GM19023 (cell line): ENCODE measurements around the gene CYP3A5.
"Not testable (repeated sequence)": the region's sequence is repeated elsewhere in the genome, so short reads cannot be mapped to it uniquely, and the experiment has no call there.

Experiments used
- ATAC-seq: cut with Tn5 transposase; IDR thresholded peaks from one replicate; pipeline ENCODE4 v1.9.1; 2021; ENCODE audit warnings: mild to moderate bottlenecking, moderate library complexity; ENCODE audit not compliant: unreplicated experiment

CYP3A5 gene

DNA sequence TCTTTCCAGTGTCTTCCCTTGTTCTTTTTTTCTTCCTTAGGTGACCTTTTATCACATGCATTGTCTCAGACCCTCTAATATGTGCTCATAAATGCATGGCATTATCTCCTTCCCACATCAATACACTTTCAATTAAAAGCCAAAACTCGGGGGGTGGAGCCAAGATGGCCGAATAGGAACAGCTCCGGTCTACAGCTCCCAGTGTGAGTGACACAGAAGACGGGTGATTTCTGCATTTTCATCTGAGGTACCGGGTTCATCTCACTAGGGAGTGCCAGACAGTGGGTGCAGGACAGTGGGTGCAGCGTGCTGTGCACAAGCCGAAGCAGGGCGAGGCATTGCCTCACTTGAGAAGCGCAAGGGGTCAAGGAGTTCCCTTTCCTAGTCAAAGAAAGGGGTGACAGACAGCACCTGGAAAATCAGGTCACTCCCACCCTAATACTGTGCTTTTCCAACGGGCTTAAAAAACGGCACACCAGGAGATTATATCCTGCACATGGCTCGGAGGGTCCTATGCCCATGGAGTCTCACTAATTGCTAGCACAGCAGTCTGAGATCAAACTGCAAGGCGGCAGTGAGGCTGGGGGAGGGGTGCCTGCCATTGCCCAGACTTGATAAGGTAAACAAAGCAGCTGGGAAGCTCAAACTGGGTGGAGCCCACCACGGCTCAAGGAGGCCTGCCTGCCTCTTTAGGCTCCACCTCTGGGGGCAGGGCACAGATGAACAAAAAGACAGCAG, 6.2 kb upstream of the CYP3A5 start:
- ATAC-seq, result not testable (repeated sequence)

DNA sequence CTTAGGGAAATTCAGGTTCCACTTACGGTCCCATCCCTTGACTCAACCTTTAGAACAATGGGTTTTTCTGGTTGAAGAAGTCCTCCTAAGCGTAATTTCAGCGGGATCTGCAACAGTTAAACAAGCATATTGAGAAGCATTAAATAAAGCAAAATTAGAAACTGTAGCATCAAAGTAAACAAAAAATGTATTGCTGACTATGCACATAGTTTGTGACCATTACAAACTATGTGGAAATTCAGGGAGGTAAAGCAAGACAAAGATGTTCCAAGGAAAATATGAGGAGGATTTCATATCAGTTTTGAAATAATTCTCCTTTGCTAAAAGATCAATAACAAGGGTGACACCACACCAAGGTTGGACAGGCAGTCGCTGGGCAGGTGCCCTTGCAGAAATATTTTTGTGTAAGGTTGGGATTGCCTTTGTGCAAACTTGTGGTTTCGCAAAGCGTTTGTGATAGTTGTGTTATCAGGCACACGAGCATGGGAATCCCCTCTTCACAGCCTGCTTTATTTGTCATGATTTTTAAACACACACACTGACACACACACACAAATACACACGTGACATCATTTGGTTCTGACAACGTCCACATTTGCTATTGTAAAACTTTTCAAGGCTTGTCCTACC, 5.4 kb upstream of the CYP3A5 start:
- ATAC-seq, result no peak

DNA sequence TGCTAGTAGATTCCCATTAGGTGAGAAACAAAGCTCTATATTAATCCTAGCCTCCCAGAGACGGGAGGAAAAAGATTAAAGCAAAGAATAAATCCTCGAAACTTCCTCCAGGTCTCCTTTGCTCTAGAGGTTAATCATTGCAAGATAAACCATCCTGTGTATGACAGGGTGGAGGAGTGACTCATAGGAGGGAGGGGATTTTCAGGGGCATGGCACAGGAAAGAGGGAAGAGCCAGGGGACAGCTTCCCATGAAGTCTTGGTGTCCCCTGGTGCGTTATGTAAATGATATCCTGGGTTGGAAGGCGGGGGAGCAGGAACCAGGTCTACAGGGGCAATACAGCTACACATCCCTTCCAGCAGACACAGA, 780 bp downstream of the CYP3A5 start:
- ATAC-seq, result no peak

DNA sequence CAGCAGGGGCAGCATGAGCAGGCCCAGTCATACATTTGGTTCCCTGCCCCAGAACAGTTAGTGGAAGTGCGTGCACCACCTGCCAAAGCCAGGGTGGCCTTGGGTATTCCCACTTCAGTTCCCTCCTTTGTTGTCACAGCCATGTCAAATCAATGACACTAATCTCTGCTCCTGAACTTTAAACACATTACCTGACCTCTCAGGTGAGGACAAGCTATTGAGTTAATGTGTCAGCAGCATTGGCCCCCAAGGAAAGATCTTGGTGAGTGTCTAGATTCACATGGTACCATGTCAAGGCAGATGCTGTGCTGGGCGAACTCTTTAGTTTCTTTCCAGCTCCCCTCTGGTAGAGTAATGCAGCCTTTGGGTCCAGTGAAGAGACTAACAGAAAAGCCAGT, 2.1 kb downstream of the CYP3A5 start:
- no peak for ATAC-seq

DNA sequence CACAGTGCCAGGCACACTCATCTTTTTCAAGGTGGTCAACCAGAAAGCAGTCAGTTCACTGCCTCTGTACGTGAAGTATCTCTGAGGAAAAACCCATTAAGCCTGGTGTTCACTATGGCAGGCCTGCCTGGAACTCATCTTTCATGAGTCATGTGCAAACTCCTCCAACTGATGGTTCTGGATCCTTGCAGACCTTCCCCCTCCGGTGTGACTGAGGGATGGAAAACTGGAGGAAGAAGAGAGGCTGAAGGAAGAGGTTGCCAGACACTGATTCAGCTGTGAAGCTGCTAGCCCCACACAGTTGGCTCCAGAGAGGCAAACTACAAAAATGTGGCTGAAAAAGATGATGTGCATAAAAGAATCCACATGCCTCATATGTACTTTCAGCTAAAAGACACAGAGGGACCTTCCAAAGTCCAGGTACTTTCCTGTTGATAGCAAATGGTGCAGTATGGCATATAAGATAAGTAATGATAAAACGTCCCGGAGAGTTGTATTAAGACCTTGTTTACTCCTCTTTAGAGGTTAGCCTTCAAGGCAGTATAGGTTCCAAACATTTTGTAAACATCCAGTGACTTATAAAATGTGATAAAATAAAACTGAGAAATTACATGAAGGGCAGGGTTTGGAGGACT, 2.7 kb downstream of the CYP3A5 start:
- no peak for ATAC-seq

DNA sequence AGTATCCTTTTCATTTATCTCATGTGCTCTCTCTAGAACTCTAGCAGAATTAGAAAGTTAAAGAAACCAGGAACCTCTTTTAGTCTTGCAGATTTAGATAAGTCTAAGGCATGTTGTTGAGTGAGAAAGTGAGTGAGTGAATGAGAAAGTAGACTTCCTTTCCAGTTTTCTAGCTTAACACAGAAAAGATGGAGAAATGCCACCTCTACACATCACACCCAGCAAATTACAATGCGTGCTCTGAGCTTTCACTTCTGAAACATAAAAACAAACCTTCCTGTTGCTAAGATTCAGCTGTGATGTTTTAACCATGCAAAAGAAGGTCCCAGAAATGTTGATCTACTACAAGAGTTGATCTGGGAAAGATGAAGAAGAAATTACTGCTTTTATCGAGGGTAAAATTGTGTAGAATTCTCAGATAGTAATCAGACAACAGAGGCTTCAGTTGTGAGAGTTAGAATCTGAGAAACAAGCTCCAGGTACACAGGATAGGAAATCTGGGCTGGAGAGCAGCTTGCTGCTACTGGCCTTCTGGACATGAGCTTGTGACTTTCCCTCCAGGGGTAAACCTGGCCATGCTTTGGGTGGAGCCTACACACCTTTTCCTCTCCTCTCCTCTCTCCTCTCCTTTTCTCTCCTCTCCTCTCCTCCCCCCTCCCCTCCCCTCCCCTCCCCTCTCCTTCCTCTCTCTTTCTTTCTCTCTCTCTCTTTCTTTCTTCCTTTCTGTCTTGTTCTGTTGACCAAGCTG, 4.6 kb downstream of the CYP3A5 start:
- ATAC-seq, result no peak

DNA sequence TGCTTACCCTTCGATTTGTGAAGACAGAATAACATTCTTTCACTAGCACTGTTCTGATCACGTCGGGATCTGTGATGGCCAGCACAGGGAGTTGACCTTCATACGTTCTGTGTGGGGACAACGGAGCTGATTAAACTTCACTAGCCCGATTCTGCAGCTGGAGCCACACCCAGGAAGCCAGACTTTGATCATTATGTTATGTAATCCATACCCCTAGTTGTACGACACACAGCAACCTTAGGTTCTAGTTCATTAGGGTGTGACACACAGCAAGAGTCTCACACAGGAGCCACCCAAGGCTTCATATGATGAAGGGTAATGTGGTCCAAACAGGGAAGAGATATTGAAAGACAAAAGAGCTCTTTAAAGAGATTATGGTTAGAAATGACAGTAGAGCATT, 7.2 kb downstream of the CYP3A5 start:
- no peak for ATAC-seq

DNA sequence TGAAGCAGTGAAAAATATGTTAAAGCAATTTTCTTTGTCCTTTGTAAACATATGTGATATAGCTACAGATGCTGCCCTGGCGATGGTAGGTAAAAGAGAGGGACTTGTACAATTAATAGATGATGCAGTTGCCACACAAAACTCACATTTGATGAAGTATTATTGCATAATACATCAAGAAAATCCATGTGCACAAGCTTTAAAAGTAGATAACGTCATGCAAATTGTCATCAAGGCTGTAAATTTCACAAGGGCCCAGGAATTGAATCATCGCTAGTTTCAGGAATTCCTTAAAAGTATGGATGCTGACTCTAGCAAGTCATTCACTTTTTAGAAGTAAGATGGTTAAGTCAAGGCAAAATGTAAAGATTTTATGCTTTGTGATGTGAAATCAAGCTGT, 10.0 kb downstream of the CYP3A5 start:
- no peak for ATAC-seq

DNA sequence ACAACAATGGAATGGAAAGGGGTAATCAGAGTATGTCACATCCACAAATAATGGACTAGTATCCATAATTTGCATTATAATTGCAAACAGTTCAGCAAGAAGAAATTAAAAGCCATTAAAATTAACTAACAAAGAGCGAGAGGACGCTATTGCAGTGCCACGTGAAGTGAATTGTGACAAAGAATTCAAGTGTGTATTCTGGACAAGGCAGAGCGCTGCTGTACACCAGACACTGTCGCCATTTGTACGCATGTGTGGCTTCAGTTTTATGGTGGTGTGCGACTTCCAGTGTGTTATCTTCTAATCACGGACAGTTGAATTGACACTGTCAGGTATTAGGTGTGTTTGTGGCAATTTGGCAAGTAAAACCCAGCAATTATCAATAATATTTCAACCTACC, 11.3 kb downstream of the CYP3A5 start:
- no peak for ATAC-seq

DNA sequence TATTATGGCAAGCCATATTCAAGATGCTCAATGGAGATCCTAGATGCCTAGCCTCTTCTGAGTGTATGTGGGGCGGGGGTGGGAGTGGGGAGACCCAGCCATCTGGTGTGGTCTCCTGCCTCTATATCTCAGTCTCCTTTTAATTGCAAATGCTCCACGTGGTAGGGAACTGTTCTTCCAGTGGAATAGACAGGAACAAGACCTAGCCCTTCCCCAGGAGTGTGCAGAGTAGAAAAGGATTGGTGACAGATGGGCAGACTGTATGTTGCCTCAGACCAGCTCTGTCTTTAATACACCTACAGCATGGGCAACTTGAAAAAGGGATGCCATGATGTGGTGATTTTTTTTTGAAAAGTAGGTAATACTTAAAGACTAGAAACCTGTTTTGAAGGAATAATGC, 12.6 kb downstream of the CYP3A5 start:
- ATAC-seq, result no peak

DNA sequence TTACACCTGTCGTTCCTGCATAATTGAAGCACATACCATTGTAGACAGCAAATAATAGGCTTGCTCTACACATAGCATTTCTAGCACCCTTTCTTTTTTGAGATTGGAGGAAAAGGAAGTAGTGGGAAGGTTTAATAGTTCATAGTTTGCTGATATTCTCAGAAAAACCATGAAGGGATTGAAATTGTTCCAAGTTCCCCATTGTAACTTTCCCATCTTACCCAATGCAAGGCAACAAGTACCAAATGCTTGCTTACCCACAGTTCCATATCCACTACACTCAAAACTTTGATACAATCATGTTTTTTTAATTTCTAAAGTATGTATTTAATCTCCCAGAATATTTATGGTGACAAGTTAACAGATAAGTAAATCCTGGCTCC, 13.8 kb downstream of the CYP3A5 start:
- no peak for ATAC-seq

DNA sequence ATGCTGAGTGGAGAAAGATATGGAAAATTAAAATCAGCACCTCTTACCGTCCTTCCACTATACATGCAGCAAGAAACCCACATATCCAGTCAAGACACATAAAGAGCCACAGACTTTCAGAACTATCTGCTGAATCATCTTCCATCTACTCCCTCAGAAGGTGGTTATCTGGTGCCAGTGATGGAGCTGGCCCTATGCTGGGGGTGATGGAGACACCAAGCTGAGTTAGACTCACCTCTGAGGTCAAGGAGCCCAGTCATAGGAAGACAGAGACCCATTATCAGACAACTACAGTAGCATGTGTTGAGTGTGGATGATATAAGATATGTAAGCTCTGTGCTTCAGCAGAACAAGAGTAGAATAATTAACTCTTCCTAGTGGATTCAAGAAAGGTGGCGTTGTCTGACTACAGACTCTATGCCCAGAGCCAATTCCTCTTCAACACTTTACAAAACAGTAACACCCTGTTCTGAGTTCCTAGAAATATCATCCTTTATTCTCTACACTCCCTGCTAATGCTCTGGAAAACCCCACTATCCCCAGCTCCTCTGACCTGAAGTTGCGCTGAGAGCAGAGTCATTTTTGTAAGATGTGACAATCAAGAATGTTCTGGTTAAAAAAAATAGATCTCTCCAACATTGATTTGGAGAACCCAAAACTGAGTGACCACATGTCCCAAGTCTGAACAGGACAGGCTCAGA, 14.3 kb downstream of the CYP3A5 start:
- no peak for ATAC-seq

DNA sequence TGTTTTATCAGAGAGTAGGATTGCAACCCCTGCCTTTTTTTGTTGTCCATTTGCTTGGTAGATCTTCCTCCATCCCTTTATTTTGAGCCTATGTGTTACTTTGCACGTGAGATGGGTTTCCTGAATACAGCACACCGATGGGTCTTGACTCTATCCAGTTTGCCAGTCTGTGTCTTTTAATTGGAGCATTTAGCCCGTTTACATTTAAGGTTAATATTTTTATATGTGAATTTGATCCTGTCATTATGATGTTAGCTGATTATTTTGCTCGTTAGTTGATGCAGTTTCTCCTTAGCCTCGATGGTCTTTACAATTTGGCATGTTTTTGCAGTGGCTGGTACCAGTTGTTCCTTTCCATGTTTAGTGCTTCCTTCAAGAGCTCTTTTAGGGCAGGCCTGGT, 21.9 kb downstream of the CYP3A5 start:
- ATAC-seq, result not testable (repeated sequence)

DNA sequence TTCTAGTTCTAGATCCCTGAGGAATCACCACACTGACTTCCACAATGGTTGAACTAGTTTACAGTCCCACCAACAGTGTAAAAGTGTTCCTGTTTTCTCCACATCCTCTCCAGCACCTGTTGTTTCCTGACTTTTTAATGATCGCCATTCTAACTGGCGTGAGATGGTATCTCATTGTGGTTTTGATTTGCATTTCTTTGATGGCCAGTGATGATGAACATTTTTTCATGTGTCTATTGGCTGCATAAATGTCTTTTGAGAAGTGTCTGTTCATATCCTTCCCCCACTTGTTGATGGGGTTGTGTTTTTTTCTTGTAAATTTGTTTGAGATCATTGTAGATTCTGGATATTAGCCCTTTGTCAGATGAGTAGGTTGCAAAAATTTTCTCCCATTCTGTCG, 25.2 kb downstream of the CYP3A5 start:
- ATAC-seq, result not testable (repeated sequence)

DNA sequence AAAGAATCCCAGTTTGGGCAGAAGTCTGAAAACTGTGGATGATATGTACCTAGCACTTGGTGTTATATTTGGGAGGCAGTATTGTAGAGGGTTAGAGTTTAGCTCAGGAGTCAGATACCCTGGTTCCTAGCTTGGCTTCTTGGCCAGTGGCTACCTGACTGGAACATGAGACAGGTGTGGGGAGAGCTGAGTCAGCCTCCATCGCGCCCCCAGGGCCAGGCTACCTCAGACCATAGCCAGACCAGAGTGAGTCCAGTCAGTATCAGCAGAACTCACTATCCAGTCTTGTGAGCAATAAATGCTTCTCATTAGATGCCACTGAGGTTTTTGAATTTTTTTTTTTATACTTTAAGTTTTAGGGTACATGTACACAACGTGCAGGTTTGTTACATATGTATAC, 26.0 kb downstream of the CYP3A5 start:
- no peak for ATAC-seq

DNA sequence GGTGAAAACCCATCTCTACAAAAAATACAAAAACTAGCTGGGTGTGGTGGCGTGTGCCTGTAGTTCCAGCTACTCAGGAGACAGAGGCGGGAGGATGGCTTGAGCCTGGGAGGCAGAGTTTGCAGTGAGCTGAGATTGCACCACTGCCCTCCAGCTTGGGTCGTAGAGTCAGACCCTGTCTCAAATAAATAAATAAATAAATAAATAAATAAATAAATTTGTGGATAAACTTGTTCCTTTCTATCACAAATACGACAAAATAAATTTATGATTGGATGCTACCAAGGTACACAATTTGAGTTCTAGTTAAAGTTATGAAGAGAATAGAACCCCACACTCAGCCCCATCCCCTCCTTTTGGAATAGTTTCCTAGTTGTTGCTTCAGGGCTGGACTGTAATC, 26.5 kb downstream of the CYP3A5 start:
- ATAC-seq, result not testable (repeated sequence)

DNA sequence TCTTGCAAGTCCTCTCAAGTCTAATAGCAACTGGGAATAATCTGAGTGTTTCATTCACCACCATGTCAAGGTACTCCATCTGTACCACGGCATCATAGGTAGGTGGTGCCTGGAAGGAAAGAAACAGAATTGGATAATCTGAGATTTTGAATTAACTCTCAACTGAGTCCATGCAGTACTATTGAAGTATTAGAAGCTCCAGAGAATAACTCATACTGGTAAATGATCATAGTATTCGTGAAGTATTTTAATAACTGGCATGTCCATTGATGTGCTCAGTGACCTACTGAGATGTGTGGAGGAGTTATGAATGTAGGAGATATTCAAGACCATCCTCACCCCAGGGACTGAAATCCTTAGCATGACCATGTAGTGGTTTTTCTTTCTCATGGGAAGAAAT, 27.1 kb downstream of the CYP3A5 start:
- ATAC-seq, result no peak

DNA sequence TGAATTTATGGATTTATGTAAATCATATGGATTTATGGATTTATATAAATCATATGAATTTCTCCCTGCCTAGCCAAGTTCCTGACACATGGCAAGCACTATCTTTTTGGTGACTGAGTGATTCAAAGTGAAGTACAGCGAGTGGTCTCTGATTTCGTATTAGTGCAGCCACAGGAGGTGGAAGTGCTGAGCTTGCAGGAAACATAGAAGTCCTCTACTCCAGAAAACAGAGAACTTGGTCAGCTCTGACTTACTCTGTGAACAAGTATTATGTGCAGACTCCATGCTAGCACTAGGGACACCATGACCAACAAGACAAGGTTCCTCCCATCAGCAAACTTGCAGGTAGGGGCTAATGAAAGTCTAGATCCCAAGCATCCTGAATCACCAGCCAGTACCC, 28.5 kb downstream of the CYP3A5 start:
- ATAC-seq, result no peak

DNA sequence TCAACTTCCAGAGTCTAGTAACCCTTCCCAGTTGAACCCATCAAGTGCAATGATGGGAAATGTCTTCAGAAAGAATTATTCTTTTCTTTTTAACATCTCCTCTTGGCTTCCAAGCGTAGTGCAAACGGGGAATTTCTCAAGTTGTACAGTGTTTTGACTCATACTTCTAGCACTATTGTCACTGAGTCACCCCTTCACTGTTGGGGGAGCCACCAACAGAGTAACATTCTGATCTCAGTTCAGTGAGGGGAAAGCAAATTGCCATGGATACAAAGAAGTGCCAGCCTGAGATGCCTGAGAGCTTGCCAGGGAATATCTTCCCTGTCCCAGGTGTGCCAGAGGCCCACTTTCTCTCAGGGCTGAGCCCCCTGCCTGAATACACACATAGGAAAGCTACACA, 31.0 kb downstream of the CYP3A5 start:
- ATAC-seq, result no peak

DNA sequence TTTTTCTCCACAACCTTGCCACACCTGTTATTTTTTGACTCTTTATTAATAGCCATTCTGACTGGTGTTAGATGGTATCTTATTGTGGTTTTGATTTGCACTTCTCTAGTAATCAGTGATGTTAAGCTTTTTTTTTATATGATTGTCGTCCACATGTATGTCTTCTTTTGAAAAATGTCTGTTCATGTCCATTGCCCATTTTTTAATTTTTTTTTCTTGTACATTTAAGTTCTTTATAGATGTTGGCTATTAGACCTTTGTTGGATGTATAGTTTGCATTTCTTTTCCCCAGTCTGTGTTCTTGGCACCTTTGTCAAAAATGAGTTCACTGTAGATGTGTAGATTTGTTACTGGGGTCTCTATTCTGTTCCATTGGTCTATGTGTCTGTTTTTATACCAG, 34.2 kb downstream of the CYP3A5 start:
- ATAC-seq, result no peak

DNA sequence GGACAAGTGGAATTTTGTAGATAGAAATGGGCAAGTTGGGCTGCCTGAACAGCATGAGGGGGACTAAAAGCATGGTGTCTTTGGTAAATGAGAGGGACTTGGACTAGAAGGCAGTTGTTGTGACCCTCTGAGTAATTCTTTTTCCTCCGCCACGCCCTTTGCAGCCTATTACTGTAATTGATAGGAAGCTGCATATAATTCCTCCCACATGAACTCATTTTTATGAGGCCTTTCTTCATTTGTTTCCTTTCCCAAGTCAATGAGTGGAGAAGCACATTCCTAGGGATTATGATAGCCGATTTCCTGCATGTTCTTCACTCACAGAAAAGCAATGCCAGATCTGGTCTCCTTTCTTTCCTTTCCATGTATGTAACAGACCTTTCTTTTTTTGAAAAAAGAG, 35.4 kb downstream of the CYP3A5 start:
- no peak for ATAC-seq
